Activated T-cell treated with anti-CD3 and anti-CD28 coated beads for 1 hour (primary cell): ENCODE results near the gene ISG20L2.
"Not testable (repeated sequence)": the region's sequence is repeated elsewhere in the genome, so short reads cannot be mapped to it uniquely, and the experiment has no call there.

Experiments used
- DNase-seq: peaks from one replicate; pipeline ENCODE4 v3.0.0-alpha.2; 2020; ENCODE audit warnings: low read depth

ISG20L2 gene, protein sequence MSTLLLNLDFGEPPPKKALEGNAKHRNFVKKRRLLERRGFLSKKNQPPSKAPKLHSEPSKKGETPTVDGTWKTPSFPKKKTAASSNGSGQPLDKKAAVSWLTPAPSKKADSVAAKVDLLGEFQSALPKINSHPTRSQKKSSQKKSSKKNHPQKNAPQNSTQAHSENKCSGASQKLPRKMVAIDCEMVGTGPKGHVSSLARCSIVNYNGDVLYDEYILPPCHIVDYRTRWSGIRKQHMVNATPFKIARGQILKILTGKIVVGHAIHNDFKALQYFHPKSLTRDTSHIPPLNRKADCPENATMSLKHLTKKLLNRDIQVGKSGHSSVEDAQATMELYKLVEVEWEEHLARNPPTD

DNA sequence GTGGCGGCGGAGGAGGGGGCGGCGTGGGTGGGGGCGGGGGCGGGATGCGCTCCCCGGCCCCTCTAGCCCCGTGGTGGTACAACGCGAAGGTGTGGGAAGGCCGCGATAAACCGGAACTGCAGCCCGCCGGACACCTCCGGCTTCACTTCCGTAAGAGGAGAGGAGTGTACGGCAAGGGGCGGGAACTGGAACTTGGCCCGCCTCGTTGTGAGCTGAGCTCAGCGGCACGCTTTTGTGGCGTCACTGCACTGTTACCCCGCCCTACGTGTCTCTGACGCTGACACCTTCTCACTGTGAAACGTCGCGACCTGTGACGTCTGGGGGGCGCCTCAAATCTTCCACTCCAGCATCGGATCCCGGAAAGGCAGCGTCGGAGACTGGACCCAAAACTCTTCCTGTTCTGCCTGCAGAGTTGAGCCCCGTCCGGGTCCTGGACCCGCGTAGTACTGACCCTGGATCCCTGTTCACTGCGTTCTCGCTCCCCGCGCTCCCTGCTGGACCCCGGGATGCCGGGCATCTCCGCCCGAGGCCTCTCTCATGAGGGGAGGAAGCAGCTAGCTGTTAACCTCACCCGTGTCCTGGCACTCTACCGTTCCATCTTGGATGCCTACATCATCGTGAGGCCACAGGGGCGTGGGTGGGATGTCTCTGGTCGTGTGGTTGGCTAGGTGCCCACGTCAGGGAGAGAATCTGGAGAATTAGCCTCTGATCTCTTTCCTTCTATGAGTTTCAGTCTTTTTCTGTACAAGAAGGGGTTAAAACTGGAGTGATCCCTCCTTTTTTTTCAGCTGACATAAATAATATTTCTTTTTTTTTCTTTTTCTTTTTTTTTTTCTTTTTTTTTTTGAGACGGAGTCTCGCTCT lies at the start of gene ISG20L2:
TSS of gene ISG20L2 (minus strand) at position 168 of the 864 bp plus-strand sequence. CDS start 1,114 bp downstream, outside the sequence.
- peak; percentile 84 for DNase-seq

DNA sequence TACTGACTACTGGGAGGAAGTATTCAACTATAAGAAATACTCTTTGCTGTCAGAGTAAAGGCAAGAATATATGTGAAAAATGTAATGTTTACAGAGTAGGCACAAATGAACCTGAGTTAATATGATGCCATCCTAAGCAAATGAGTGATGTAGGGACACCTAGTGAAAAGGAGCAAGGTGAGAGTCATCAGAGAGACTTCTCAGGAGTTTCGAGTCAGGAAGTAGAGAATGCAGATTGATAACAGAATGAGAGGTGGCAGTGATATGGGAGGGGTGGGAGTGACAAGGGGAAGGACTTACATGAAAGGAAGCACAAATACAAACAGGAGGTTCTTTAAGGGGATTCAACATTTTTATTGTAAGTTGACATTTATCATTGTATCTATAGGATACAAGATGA lies 49.0 kb upstream of the ISG20L2 start:
- DNase-seq = no peak

DNA sequence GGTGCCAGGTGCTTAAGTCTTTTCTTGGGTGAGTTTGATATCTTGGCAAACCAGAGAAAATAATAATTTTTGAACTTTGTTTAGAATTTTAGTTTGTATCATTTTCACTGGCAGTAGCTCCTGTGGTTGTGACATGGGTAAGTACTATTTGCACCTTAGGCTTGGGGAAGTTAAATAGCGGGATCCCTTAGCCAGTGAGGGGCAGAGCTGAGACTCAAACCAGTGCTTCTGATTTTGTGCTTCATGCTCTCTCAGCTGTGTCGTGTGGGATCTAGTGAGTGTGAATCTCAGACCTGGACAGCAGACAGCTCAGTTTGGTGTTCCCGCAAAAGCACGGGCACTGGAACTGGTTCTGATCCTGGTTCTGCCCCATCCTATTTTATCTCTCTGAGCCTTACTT lies 48.4 kb upstream of the ISG20L2 start:
- no peak for DNase-seq

DNA sequence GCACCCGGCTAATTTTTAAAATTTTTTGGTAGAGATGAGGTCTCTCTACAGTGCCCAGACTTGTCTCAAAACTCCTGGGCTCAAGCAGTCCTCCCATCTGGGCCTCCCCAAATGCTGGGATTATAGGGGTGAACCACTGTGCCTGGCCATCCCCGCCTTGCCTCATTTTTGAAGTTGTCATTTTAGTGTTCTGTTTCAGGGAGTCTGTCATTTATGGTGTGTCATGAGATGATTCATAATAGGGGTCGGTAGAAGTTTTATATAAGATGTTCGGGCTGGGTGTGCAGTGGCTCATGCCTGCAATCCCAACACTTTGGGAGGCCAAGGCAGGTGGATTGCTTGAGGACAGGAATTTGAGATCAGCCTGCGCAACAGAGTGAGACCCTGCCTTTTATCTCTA lies 47.2 kb upstream of the ISG20L2 start:
- no peak for DNase-seq

DNA sequence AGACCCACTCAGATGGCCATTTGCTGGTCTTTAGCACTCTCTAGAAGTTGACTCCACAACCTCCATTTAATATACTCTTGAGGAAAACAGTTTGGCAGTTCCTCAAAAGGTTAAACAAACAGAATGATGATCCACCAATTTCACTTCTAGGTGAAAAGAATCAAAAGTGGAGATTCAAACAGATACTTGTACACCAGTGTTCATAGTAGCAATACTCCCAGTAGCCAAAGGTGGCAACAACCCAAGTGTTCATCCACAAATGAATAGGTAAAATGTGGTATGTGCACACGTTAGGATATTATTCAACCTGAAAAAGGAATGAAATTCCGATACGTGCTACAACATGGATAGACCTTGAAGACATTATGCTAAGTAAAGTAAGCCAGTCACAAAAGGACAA lies 45.0 kb upstream of the ISG20L2 start:
- no peak for DNase-seq

DNA sequence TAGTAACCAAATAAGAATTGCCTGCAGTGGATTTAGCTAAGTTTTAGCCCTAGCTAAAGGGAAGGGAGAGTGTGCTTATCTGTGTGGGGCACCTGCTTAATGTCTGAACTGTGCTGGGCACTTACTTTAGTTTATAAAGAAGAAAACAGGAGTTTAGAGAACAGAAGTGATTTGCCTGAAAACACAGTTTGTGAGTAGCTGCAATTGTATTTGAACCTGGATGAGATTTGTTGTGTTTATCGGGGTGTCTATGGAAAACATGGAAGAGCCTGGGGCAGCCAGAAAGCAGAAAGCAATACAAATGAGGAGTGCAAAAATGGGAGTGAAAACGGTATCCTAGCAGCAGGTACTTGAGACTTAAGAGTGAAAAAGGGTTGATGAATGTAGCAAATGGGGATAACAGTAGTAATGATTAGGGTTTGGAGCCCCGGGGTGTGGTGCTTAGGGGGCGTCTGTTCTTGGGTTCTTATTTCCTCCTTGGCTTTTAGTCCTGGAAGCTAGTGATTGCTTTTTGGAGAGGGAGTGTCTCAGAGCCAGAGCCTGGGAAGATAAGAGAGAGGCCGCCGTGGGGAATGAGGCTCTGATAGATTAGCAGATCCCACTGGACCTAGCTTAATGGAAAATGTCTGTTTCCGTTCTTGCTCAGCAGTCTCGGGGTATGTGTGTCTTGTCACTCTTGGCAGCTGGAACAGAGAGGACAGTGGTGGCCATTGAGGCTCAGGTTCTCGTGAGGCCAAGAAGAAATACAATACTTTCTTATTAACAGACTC lies 44.3 kb upstream of the ISG20L2 start:
- no peak for DNase-seq

DNA sequence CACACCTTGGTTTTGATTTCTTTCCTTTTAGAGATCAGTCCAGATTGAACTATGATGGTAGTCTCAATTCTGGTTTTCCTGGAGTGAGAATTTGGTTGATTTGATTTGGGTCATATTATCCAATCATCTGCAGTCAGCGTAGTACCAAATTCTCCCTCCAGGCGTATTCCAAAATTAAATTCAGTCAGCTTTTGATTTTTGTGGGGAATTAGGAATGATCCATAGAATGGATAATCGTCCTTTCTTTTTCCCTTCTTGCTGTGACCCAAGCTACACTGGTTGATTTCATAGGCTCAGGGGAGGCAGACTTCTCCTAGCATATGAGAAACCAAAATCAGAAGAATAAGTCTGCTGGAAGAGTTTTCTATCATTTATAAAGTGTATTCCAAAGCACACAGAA lies 43.7 kb upstream of the ISG20L2 start:
- DNase-seq = no peak

DNA sequence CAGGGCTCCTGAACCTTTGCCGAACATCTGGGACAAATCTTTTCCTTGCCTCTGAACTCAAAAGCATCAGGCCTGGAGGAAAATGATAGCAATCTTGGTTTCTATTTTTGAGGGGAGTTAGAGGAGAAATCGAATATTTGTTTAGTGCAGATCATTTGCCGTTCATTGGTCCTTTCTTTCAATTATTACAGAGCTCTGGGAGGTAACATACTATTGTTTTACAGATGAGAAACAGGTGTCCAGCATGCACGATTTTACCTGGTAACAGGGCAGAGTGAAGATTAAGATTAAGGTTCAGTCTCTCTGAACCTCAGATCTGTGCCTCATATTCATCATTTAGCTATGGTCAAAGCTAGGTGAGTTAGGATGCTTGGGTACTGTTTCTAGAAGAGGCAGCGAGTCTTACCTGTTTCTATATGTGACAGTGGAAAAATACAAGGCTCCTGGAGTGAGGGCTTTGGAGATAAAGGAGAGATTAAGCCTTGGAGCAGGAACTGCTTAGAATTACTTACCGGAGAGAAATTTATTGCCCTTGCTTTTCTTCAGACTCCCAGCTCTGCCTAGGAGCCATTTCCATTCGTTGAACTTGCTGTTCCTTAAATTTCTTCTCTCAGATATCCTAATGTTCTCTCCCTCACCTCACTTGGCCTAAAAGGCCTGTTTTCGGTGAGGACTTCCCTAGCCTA lies 40.2 kb upstream of the ISG20L2 start:
- no peak for DNase-seq

DNA sequence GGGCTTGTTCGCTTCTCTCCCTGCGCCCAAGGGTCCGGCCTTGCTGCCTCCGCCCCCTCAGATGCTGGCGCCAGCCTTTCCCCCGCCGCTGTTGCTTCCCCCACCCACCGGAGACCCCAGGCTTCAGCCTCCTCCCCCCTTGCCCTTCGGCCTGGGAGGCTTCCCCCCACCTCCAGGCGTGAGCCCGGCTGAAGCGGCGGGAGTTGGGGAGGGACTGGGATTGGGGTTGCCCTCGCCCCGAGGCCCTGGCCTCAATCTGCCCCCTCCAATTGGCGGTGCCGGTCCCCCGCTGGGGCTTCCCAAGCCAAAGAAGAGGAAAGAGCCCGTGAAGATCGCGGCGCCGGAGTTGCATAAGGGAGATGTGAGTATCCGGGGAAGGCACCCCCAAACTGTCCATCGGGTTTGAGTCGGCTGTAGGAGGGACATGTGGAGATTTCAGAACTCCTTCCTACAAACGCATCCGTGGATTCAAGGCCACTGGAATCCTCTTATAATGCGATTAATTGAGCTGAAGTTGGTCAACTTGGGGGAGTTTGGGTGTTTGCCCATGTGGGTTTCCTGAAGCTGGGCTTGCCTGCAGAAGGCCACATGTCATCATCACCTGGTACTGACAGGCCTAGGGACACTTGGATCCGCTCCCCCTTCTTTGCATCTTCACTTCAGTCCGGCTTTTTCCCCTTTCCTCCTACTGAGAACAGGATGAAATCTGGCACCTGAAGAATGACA lies 39.5 kb upstream of the ISG20L2 start:
- no peak for DNase-seq

DNA sequence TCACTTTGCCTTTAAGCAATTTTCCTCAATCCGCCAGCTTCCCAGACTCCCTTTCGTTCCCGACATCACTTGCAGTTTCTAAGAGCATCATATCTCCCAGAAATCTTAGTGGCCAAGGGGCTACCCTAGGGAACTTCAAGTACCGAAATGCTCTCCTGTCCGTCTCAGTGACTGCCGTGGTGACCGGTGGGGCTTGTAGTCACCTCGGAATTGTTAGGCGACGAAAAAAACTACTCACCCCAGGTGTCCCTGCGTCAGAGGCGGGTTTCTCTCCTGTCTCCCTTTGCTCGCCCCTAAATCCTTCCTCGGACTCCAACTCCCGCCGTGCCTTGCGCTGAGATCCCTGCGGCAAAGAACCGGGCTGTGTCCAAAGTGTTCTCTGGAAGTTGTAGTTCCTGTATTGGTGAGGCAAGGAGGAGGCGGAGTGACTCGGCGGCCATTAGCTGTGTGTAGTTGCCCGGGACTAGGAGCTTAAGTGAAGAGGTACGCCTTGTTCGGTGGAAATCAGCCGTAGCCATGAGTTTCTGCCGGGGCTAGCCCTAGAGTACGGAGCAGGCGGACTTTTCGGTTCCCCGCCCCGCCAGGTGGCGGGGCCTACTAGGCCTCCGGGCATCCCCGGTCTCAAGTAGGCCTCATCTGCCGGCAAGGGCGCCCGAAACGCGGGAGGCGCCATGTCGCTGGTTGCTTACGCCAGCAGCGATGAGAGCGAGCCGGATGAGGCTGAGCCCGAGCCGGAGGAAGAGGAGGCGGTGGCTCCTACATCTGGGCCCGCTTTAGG lies 38.7 kb upstream of the ISG20L2 start, which contains the start of gene PRCC:
TSS of gene PRCC (plus strand) at position 435 of the 778 bp plus-strand sequence. CDS start at position 672, 237 bp downstream.
- DNase-seq = peak; percentile 90

DNA sequence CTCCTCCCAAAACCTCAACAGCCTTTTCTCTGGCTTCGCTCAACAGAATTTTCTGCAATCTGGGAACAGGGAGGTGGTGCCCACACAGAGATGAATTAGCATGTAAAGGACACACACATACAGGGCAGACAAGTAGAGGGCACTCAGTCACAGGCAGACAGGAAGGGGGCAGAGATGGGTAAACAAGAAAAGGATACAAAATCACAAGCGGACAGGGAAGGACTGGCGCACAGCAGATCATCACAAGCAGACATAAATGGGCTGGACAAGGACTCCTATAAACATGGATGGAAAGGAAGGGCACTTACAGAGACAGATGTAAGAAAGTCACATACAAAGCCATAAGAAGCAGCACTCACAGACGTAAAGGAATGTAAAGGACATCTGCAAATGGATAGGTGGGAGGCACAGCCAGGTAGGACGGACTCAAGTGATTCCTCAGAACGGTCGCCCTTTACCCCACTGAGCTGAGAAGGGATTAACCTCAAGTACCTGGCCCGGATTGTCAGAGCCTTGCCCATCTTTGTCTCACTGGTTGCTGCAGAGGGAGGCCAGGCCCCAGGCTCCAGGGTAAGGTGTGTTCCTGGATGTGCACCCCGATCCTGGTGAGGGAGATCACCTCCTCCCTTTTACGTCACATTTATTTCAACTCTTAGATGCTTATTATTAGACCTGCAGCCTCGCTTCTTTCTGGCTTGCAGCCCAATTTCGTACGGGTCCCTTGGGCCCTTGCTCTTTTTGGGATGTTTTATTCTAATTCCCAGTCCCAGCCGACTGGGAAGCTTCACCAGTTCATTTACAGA lies 37.9 kb upstream of the ISG20L2 start:
- no peak for DNase-seq

DNA sequence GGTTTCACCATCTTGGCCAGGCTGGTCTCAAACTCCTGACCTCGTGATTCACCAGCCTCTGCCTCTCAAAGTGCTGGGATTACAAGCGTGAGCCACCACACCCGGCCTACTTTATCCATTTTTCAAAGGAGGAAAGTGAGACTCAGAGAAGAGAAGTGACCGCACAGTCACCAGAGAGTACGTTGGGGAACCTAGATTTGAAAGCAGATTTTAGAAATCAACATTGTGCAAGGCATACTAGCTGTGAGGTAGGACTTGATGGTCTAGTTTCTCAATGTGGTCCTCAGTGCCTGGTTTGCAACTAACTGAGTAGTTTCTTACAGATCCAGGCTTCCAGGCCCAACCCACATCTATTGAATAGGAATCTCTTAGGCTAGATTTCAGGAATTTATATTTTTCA lies 37.1 kb upstream of the ISG20L2 start:
- DNase-seq = no peak

DNA sequence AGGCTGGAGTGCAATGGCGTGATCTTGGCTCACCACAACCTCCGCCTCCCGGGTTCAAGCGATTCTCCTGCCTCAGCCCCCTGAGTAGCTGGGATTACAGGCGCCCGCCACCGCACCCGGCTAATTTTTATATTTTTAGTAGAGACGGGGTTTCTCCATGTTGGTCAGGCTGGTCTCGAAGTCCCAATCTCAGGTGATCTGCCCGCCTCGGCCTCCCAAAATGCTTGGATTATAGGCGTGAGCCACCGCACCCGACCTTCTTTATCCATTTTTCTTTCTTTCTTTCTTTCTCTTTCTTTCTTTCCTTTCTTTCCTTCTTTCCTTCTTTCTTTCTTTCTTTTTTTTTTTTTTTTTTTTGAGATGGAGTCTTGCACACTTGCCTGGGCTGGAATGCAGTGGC lies 36.6 kb upstream of the ISG20L2 start:
- DNase-seq = not testable (repeated sequence)

DNA sequence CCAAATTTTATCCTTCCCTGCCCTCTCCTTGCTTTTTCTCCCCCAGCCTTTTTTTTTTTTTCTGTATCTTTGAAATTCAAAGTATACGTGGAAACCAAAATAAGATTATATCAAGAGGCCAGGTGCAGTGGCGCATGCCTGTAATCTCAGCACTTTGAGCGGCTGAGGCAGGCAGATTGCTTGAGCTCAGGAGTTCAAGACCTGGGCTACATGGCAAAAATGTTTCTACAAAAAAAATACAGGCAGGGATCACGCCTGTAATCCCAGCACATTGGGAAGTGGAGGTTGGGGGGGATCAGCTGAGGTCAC lies 32.2 kb upstream of the ISG20L2 start:
- no peak for DNase-seq

DNA sequence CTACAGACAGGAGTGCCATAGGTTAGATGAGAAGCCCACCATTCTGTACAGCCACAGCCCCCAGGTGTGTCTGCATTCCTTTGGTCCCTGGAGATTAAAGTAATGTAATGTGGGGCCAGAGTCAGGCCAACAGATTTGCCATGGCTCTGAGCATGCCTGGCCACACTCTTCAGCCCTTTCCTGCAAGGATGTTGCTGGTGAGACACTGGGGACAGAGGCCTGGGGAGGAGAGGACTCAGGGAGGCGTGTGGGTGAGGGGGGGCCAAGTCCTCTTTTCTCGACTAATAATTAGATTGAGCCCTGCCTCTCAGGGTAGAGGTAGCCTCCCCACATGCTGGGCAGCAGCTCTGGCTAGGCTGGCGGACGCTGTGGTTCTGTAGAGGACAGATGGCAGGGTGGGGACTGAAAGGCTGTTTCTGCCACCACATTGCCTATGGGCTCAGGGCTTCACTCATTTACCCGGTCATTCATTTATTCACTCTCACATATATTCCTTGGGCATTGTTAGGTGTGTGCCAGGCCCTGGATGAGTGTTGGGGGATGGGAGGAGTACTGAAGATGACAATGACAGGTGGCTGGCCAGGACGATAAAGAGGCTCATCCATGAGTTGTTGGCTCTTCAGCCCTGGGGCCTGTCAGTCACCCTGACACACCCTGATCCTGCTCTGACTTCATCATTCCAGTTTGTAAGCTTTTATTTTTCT lies 31.7 kb upstream of the ISG20L2 start:
- no peak for DNase-seq

DNA sequence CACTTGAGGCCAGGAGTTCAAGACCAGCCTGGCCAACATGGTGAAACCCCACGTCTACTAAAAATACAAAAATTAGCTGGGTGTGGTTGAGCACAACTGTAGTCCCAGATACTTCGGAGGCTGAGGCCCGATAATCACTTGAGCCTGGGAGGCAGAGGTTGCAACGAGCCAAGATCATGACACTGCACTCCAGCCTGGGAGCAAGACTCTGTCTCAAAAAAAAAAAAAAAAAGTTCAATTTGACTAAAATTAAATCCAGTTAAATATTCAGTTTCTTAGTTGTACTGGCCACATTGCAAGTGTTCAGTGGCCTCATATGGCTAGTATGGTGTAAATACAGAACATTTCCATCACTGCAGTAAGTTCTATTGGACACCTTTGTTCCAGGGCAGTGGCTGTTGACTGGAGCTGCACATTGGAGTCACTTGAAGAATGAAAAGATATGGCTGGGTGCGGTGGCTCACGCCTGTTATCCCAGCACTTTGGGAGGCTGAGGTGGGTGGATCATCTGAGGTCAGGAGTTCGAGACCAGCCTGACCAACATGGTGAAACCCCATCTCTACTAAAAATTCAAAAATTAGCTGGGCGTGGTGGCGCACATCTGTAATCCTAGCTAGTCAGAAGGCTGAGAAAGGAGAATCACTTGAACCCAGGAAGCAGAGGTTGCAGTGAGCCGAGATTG lies 29.1 kb upstream of the ISG20L2 start:
- not testable (repeated sequence) for DNase-seq

DNA sequence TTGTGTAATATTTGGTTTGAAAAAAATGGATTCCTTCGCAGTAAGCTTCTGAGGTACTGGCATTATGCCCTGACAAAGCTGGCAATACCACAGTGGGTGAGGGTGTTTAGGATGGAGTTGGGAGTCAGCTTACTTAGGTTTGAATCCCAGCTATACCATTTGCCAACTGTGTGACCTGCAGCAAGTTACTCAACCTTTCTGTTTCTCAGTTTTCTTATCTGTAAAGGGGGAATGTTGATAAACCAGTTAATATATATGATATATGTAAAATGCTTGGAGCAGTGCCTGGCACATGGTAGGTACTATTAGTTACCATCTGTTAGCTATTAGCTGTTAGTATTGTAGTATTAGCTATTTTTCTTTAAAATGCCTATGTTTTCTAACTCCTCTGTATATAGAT lies 27.8 kb upstream of the ISG20L2 start:
- no peak for DNase-seq

DNA sequence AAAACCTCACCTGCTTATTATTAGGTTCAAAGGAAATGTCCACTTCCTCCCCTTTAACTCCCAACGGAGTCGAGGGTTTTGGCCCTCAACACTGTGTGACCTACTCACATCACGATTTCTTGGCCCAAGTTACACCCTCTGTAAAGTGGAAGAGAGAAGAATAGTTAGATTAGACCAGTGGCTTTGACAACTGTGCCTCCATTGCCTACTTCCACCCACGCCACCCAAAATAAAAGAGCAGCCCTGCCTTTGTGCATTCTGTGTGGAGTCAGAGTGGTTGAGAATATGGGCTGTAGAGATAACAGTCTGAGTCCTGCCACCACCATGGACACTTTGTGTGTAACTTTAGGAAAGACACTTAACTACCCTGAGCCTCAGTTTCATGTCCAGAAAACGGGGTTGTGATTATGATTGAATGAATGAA lies 27.0 kb upstream of the ISG20L2 start:
- no peak for DNase-seq
